GM12878 (cell line): ENCODE measurements around the gene PJA1. TPM values are rescaled to one million over a fixed set of nuclear protein-coding genes. Genes with fewer than 3 reads are reported as not detected.

Experiments
- ATAC-seq: fragments of 200-7000 bp; cut with Tn5 transposase; 3 replicates; pipeline ENCODE4 v1.9.1; 2020; ENCODE audit warnings: mild to moderate bottlenecking, moderate library complexity
- BruUV-seq: library from RNA; stranded (reverse); fragments of 400-500 nt; replicated peaks from 2 replicates; lab custom pipeline; 2021; lab: Mats Ljungman, UMichigan
- CTCF ChIA-PET: fragments of 300-600 bp; sonication (Branson Sonifier 250); formaldehyde crosslinking; extraction: SDS; loops from one replicate; lab custom pipeline; 2021; ENCODE audit warnings: inconsistent platforms; lab: Yijun Ruan, JAX
- POLR2A ChIA-PET: fragments of 350-600 bp; formaldehyde crosslinking; extraction: SDS; loops from one replicate; lab custom pipeline; 2021; ENCODE audit warnings: inconsistent platforms; lab: Charles Lee
- RAD21 ChIA-PET: fragments of 300-600 bp; sonication (Branson Sonifier 250); formaldehyde crosslinking; loops from one replicate; lab custom pipeline; 2023; ENCODE audit warnings: antibody characterized with exemption; ENCODE audit not compliant: unreplicated experiment; lab: Charles Lee
- SMC1A ChIA-PET: fragments of 300-600 bp; sonication (Branson Sonifier 250); formaldehyde crosslinking; loops from one replicate; lab custom pipeline; 2023; ENCODE audit not compliant: unreplicated experiment, uncharacterized antibody; lab: Charles Lee
- DNase-seq: peaks from one replicate; pipeline ENCODE4 v3.0.0-alpha.2; 2011; ENCODE audit warnings: low read depth, low spot score
- FAIRE-seq: peaks from 3 replicates; lab custom pipeline; 2011; peaks lifted over from hg19 to GRCh38; lab: Jason Lieb, UNC
- H2AFZ ChIP-seq: 2 replicates; pipeline ENCODE4 v1.6.0; 2011; ENCODE audit warnings: low read depth, low read length, control low read depth; ENCODE audit not compliant: control insufficient read depth
- H3K27ac ChIP-seq: 2 replicates; pipeline ENCODE4 v1.5.1; 2011; ENCODE audit warnings: control low read depth; ENCODE audit not compliant: control insufficient read depth, insufficient read depth
- H3K27me3 ChIP-seq, 2 experiments: replicated peaks in 1 of 2; 2 replicates each; pipeline versions ENCODE4 v1.6.0 to v1.6.1; 2011; ENCODE audit warnings: low read length in 1 of 2; ENCODE audit not compliant: control insufficient read depth in 2 of 2, insufficient read depth in 2 of 2
- H3K36me3 ChIP-seq, 2 experiments: 2 replicates each; pipeline ENCODE4 v1.5.1; 2011; ENCODE audit warnings: low read length in 1 of 2; ENCODE audit not compliant: control insufficient read depth in 2 of 2, insufficient read depth in 2 of 2
- H3K4me1 ChIP-seq: 2 replicates; pipeline ENCODE4 v1.6.1; 2011; ENCODE audit warnings: mild to moderate bottlenecking, low read length, moderate library complexity, mixed read lengths; ENCODE audit not compliant: control insufficient read depth, insufficient read depth
- H3K4me2 ChIP-seq: 2 replicates; pipeline ENCODE4 v1.6.0; 2011; ENCODE audit warnings: control low read depth; ENCODE audit not compliant: control insufficient read depth, insufficient read depth
- H3K4me3 ChIP-seq: fragments of 200-600 bp; sonication (generic); 2 replicates; pipeline ENCODE4 v1.5.1; 2016
- H3K79me2 ChIP-seq: 2 replicates; pipeline ENCODE4 v1.6.0; 2011; ENCODE audit warnings: low read length; ENCODE audit not compliant: control insufficient read depth, insufficient read depth
- H3K9ac ChIP-seq: 2 replicates; pipeline ENCODE4 v1.8.0; 2011; ENCODE audit warnings: low read length, control low read depth, mixed read lengths; ENCODE audit not compliant: control insufficient read depth, insufficient read depth
- H3K9me3 ChIP-seq: replicated peaks from 3 replicates; pipeline ENCODE4 v1.5.1; 2011; ENCODE audit warnings: mild to moderate bottlenecking, low read length; ENCODE audit not compliant: control insufficient read depth, insufficient read depth
- H4K20me1 ChIP-seq: 2 replicates; pipeline ENCODE4 v1.6.0; 2011; ENCODE audit not compliant: control insufficient read depth, insufficient read depth
- CHD1 ChIP-seq: IDR thresholded peaks from 2 replicates; pipeline ENCODE4 v1.6.1; 2012; ENCODE audit warnings: low read depth, low read length, improper control_type of control experiment
- CREB1 ChIP-seq: IDR thresholded peaks from 2 replicates; pipeline ENCODE4 v1.6.1; 2012; ENCODE audit warnings: low read depth, mild to moderate bottlenecking, inconsistent platforms
- HSF1 ChIP-seq: fragments of 150-350 bp; IDR thresholded peaks from 2 replicates; pipeline ENCODE4 v1.6.1; 2014; ENCODE audit warnings: mild to moderate bottlenecking, low read depth, low read length
- IKZF1 ChIP-seq: fragments of 450-650 bp; conservative IDR thresholded peaks from 2 replicates; pipeline ENCODE4 v1.6.1; 2017; ENCODE audit warnings: antibody characterized with exemption, mild to moderate bottlenecking
- MEF2B ChIP-seq: fragments of 450-650 bp; IDR thresholded peaks from 2 replicates; pipeline ENCODE4 v1.6.1; 2018; ENCODE audit warnings: mild to moderate bottlenecking, moderate library complexity; ENCODE audit not compliant: partially characterized antibody, poor library complexity, severe bottlenecking
- NR2C2 ChIP-seq: IDR thresholded peaks from 2 replicates; pipeline ENCODE4 v1.6.1; 2011; ENCODE audit warnings: borderline replicate concordance, low read depth; ENCODE audit not compliant: control insufficient read depth, insufficient read length
- RCOR1 ChIP-seq: conservative IDR thresholded peaks from 2 replicates; pipeline ENCODE4 v1.6.1; 2012; ENCODE audit warnings: low read depth, low read length, improper control_type of control experiment
- SMAD1 ChIP-seq: fragments of 450-650 bp; IDR thresholded peaks from 2 replicates; pipeline ENCODE4 v1.6.1; 2018; ENCODE audit warnings: mild to moderate bottlenecking, low read depth; ENCODE audit not compliant: partially characterized antibody
- SMARCA5 ChIP-seq: fragments of 450-650 bp; IDR thresholded peaks from 2 replicates; pipeline ENCODE4 v1.6.1; 2017; ENCODE audit warnings: mild to moderate bottlenecking
- SMC3 ChIP-seq: IDR thresholded peaks from 2 replicates; pipeline ENCODE4 v1.6.1; 2011; ENCODE audit warnings: low read length, improper control_type of control experiment, borderline replicate concordance
- ZBTB33 ChIP-seq: fragments of 450-650 bp; IDR thresholded peaks from 2 replicates; pipeline ENCODE4 v1.6.1; 2017; ENCODE audit warnings: mild to moderate bottlenecking
- WGBS: methylation state at CpG from one replicate; pipeline ENCODE4 v1.1.6; 2016; ENCODE audit warnings: low lambda C conversion rate; ENCODE audit not compliant: insufficient replicate concordance, insufficient coverage; ENCODE audit errors: missing lambda C conversion rate; 5-methylcytosine and 5-hydroxymethylcytosine counted together
- in situ Hi-C: fragments of 300-500 bp; cut with MboI; formaldehyde crosslinking; loops from 9 replicates; pipeline ENCODE4 v1.14.3; 2018; ENCODE audit warnings: mixed read lengths
- intact Hi-C: fragments of 100-400 bp; cut with micrococcal nuclease; formaldehyde crosslinking; loops from one replicate; pipeline ENCODE4 v1.14.2; 2022; ENCODE audit not compliant: unreplicated experiment
- polyA plus RNA-seq, 11 experiments: library from polyadenylated mRNA; depleted of rRNA in 4 of 11; unstranded in 6 of 11; stranded (reverse) in 5 of 11; fragments of >200 nt; fragmentation: Nextera tagmentation in 4 of 11; fragmentation: Illumina TruSeq in 1 of 11; extraction: Ambion mirVana in 4 of 11; extraction: Trizol in 1 of 11; gene quantifications; 1 replicate in 1 of 11; 2 replicates in 10 of 11; pipeline versions ENCODE4 v1.2.1 to v1.2.3, GENCODE V29; 2011 to 2016; ENCODE audit warnings: inconsistent platforms in 2 of 11, missing spikeins in 2 of 11, low read depth in 1 of 11
- total RNA-seq, 4 experiments: library from RNA; depleted of rRNA in 3 of 4; stranded (reverse); fragments of >200 nt in 3 of 4; fragmentation: Illumina TruSeq in 1 of 4; extraction: Trizol in 1 of 4; gene quantifications; 2 replicates each; pipeline versions ENCODE4 v1.2.1 to v1.2.3, GENCODE V29; 2013 to 2021
- TF ChIP-seq, protein P1 (sequence below): fragments of 450-650 bp; IDR thresholded peaks from 2 replicates; pipeline ENCODE4 v1.6.1; 2016; ENCODE audit warnings: mild to moderate bottlenecking

Gene PJA1
- total and polyA plus RNA-seq, 10 of the 15 experiments (the other 5 are each of a cell fraction or from before 2014, with no cell fraction given): 5.2 to 19.5 (median 10.8) TPM

DNA sequence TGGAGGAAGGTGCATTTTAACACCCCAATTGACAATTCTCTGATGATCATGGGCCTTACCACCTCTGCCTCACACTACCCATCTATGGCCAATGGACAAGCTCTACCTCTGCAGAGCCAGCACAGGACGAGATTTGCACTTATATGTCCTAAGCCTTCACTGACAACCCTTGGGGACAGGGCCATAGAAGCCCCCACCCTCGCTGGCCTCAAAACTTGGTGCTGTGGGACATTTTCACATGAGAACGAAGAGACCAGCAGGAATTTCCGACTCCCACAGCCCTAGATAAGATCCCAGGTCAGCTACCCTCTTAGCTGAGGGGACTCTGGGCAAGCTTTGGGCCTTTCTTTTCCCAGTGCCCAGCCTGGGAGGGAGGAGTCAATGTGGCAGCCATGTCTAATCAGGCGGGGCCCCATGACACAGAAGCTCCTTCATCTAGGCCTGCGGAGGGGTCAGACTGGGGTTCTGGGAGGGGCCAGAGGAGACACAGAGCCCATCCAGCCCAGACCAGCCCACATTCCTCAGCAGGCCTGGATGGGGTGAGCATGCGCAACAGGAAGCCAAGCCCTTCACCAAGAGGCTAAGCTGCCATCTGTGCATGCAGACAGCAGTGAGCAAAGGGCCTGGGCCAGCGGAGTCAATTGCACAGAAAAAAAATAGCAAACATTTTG lies 12.1 kb downstream of the PJA1 start (continued):
- TF ChIP-seq, protein P1, sequence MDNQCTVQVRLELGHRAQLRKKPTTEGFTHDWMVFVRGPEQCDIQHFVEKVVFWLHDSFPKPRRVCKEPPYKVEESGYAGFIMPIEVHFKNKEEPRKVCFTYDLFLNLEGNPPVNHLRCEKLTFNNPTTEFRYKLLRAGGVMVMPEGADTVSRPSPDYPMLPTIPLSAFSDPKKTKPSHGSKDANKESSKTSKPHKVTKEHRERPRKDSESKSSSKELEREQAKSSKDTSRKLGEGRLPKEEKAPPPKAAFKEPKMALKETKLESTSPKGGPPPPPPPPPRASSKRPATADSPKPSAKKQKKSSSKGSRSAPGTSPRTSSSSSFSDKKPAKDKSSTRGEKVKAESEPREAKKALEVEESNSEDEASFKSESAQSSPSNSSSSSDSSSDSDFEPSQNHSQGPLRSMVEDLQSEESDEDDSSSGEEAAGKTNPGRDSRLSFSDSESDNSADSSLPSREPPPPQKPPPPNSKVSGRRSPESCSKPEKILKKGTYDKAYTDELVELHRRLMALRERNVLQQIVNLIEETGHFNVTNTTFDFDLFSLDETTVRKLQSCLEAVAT: no peak
- no peak for TF ChIP-seq SMC3
- no peak for TF ChIP-seq SMAD1

- Histone ChIP-seq H3K79me2 (no peaks in the 10 kb centered on the region), H3K9ac (no peak overlapping the region), H3K9me3 (no peaks in the 10 kb centered on the region), H3K27me3 (no peaks in the 10 kb centered on the region), H3K4me2 (no peak overlapping the region), H3K27ac (no peak overlapping the region), H2AFZ (no peak overlapping the region), H3K36me3 (no peaks in the 10 kb centered on the region), H3K4me3 (no peak overlapping the region), H4K20me1 (no peaks in the 10 kb centered on the region), H3K4me1 (no peaks in the 10 kb centered on the region)
- ATAC-seq (no peak), DNase-seq (no peak), FAIRE-seq (no peak)
- in situ Hi-C loops (no loop called here), intact Hi-C loops (loop anchor here (10.0 kb wide), 3 partner anchors 132 to 328 kb away; partner anchors contain the start of gene EFNB1)
- SMC1A ChIA-PET: interaction anchor here (0.6 kb wide), 1 partner anchor 811 kb away, joined by 3 read pairs; no protein-coding TSS in a partner anchor
- POLR2A ChIA-PET: no interaction called here
- RAD21 ChIA-PET: no interaction called here
- CTCF ChIA-PET: no interaction called here
- 0% methylated on average over 1 of the region's 1 CpG for WGBS
- no peak for TF ChIP-seq NR2C2
- no peak for TF ChIP-seq MEF2B
- no peak for TF ChIP-seq ZBTB33
- TF ChIP-seq CHD1: no peak
- no peak for TF ChIP-seq HSF1
- no peak for TF ChIP-seq SMARCA5
- no peak for TF ChIP-seq RCOR1
- TF ChIP-seq IKZF1: no peak
- TF ChIP-seq CREB1: no peak
- BruUV-seq: no TSS peak
Observed at GRCh38 chrX:69152417-69152841, 12.8 kb downstream of the PJA1 start.
